HCT116 (cell line): ENCODE measurements around the gene CAMK2G. TPM values are rescaled to one million over a fixed set of nuclear protein-coding genes. Genes with fewer than 3 reads are reported as not detected.

Experiments used
- ATAC-seq: fragments of 200-7000 bp; cut with Tn5 transposase; 2 replicates; pipeline ENCODE4 v1.9.1; 2020; ENCODE audit warnings: mild to moderate bottlenecking, moderate library complexity
- BruUV-seq: library from RNA; stranded (reverse); fragments of 400-500 nt; replicated peaks from 2 replicates; lab custom pipeline; 2021; lab: Mats Ljungman, UMichigan
- CTCF ChIA-PET: fragments of 300-600 bp; sonication (Branson Sonifier 250); formaldehyde crosslinking; loops from one replicate; lab custom pipeline; 2021; ENCODE audit warnings: antibody characterized with exemption; lab: Charles Lee
- POLR2A ChIA-PET: fragments of 300-600, 350-600 bp; sonication (Branson Sonifier 250); formaldehyde crosslinking; loops from one replicate; lab custom pipeline; 2021; ENCODE audit warnings: antibody characterized with exemption; lab: Charles Lee
- RAD21 ChIA-PET, 2 experiments: fragments of 300-600 bp; sonication (Branson Sonifier 250); formaldehyde crosslinking; loops; one replicate each; lab custom pipeline; 2023; ENCODE audit warnings: low total read pairs in 2 of 2; ENCODE audit not compliant: uncharacterized antibody in 2 of 2, unreplicated experiment in 2 of 2, low non-redundant PET in 1 of 2; lab: Charles Lee
- DNase-seq: peaks from one replicate; pipeline ENCODE4 v3.0.0-alpha.2; 2010; ENCODE audit warnings: low read depth, low spot score
- H2AFZ ChIP-seq: fragments of 200-600 bp; shearing (Covaris generic), sonication (generic); 2 replicates; pipeline ENCODE4 v1.6.1; 2017; ENCODE audit warnings: low read depth, mixed run types, mixed read lengths, antibody characterized with exemption, low read length; ENCODE audit not compliant: poor library complexity, severe bottlenecking
- H3K27ac ChIP-seq: 2 replicates; pipeline ENCODE4 v1.5.1; 2012; ENCODE audit warnings: low read depth, low read length
- H3K27me3 ChIP-seq: fragments of 200-600 bp; sonication (generic); 2 replicates; pipeline ENCODE4 v1.6.1; 2016; ENCODE audit warnings: mixed run types, low read length, mixed read lengths; ENCODE audit not compliant: insufficient read depth
- H3K36me3 ChIP-seq, 2 experiments: fragments of 200-500 bp in 1 of 2; fragments of 200-600 bp in 1 of 2; sonication (Bioruptor generic) in 1 of 2; sonication (generic) in 1 of 2; 2 replicates each; pipeline versions ENCODE4 v1.5.1 to v1.6.1; 2014 to 2016; ENCODE audit warnings: low read length in 2 of 2, inconsistent platforms in 1 of 2, mixed read lengths in 1 of 2, mixed run types in 1 of 2; ENCODE audit not compliant: insufficient read depth in 2 of 2, control insufficient read depth in 1 of 2
- H3K4me1 ChIP-seq, 2 experiments: fragments of 200-600 bp in 1 of 2; sonication (generic) in 1 of 2; 2 replicates each; pipeline versions ENCODE4 v1.5.1 to v1.6.1; 2012 to 2017; ENCODE audit warnings: low read length in 2 of 2, inconsistent platforms in 1 of 2, mild to moderate bottlenecking in 1 of 2, mixed read lengths in 1 of 2, mixed run types in 1 of 2, moderate library complexity in 1 of 2; ENCODE audit not compliant: insufficient read depth in 2 of 2, control insufficient read depth in 1 of 2
- H3K4me2 ChIP-seq: fragments of 200-600 bp; sonication (generic); 2 replicates; pipeline ENCODE4 v1.6.1; 2017; ENCODE audit warnings: mixed run types, low read length, mixed read lengths
- H3K4me3 ChIP-seq, 2 experiments: fragments of 200-600 bp in 1 of 2; sonication (generic) in 1 of 2; replicated peaks in 1 of 2; 2 replicates each; pipeline ENCODE4 v1.5.1; 2011 to 2016; ENCODE audit warnings: low read length in 2 of 2, control low read depth in 1 of 2, low read depth in 1 of 2, mild to moderate bottlenecking in 1 of 2, mixed read lengths in 1 of 2, mixed run types in 1 of 2
- H3K79me2 ChIP-seq: fragments of 200-600 bp; sonication (generic); 2 replicates; pipeline ENCODE4 v1.6.1; 2017; ENCODE audit warnings: mild to moderate bottlenecking, mixed run types, low read length, moderate library complexity, mixed read lengths; ENCODE audit not compliant: insufficient read depth
- H3K9ac ChIP-seq: fragments of 200-600 bp; sonication (generic); 2 replicates; pipeline ENCODE4 v1.6.1; 2016; ENCODE audit warnings: low read length, mixed read lengths
- H3K9me2 ChIP-seq: fragments of 200-600 bp; sonication (generic), shearing (Covaris generic); 2 replicates; pipeline ENCODE4 v1.6.1; 2017; ENCODE audit warnings: mixed run types, mild to moderate bottlenecking, moderate library complexity; ENCODE audit not compliant: insufficient read depth
- H3K9me3 ChIP-seq, 2 experiments: fragments of 200-500 bp in 1 of 2; fragments of 200-600 bp in 1 of 2; sonication (Bioruptor generic) in 1 of 2; sonication (generic) in 1 of 2; 2 replicates each; pipeline ENCODE4 v1.6.1; 2014 to 2017; ENCODE audit warnings: low read length in 2 of 2, mixed read lengths in 2 of 2, inconsistent platforms in 1 of 2, low read depth in 1 of 2, mild to moderate bottlenecking in 1 of 2, mixed run types in 1 of 2, moderate library complexity in 1 of 2; ENCODE audit not compliant: control insufficient read depth in 1 of 2, insufficient read depth in 1 of 2
- H4K20me1 ChIP-seq: fragments of 200-600 bp; sonication (generic), shearing (Covaris generic); 2 replicates; pipeline ENCODE4 v1.6.1; 2017; ENCODE audit warnings: mixed run types, mild to moderate bottlenecking, moderate library complexity; ENCODE audit not compliant: insufficient read depth
- CBX3 ChIP-seq: IDR thresholded peaks from 2 replicates; pipeline ENCODE4 v1.6.1; 2012; ENCODE audit warnings: low read depth
- CEBPB ChIP-seq: IDR thresholded peaks from 2 replicates; pipeline ENCODE4 v1.6.1; 2012; ENCODE audit warnings: low read depth
- EGR1 ChIP-seq: IDR thresholded peaks from 2 replicates; pipeline ENCODE4 v1.6.1; 2012; ENCODE audit warnings: low read depth
- EZH2 ChIP-seq: fragments of 200-600 bp; sonication (generic); IDR thresholded peaks from 2 replicates; pipeline ENCODE4 v1.6.1; 2017; ENCODE audit warnings: antibody characterized with exemption, mixed run types
- FOSL1 ChIP-seq: IDR thresholded peaks from 2 replicates; pipeline ENCODE4 v1.6.1; 2012; ENCODE audit warnings: low read depth
- JUND ChIP-seq: IDR thresholded peaks from 2 replicates; pipeline ENCODE4 v1.6.1; 2012
- POLR2A ChIP-seq: IDR thresholded peaks from 2 replicates; pipeline ENCODE4 v1.7.0; 2011; ENCODE audit warnings: borderline replicate concordance; ENCODE audit not compliant: insufficient read depth, insufficient read length; ENCODE audit errors: extremely low read depth
- POLR2AphosphoS5 ChIP-seq: IDR thresholded peaks from 2 replicates; pipeline ENCODE4 v1.6.1; 2011; ENCODE audit warnings: mild to moderate bottlenecking, low read depth, low read length, moderate library complexity
- RAD21 ChIP-seq: IDR thresholded peaks from 2 replicates; pipeline ENCODE4 v1.6.1; 2012; ENCODE audit warnings: low read depth, mild to moderate bottlenecking
- REST ChIP-seq: IDR thresholded peaks from 2 replicates; pipeline ENCODE4 v1.6.1; 2012; ENCODE audit warnings: low read depth
- SIN3A ChIP-seq: IDR thresholded peaks from 2 replicates; pipeline ENCODE4 v1.6.1; 2012; ENCODE audit warnings: low read depth
- SP1 ChIP-seq: IDR thresholded peaks from 2 replicates; pipeline ENCODE4 v1.6.1; 2012; ENCODE audit warnings: low read depth
- SRF ChIP-seq: IDR thresholded peaks from 2 replicates; pipeline ENCODE4 v1.6.1; 2012; ENCODE audit warnings: low read depth
- TCF7L2 ChIP-seq: IDR thresholded peaks from 2 replicates; pipeline ENCODE4 v1.7.0; 2011; ENCODE audit warnings: borderline replicate concordance, inconsistent platforms; ENCODE audit not compliant: insufficient read depth, insufficient read length; ENCODE audit errors: extremely low read depth
- YY1 ChIP-seq: IDR thresholded peaks from 2 replicates; pipeline ENCODE4 v1.6.1; 2011; ENCODE audit warnings: low read length, low read depth, moderate library complexity, mild to moderate bottlenecking; ENCODE audit not compliant: insufficient replicate concordance; ENCODE audit errors: extremely low read depth
- ZFX ChIP-seq: fragments of 450-650 bp; IDR thresholded peaks from 2 replicates; pipeline ENCODE4 v1.6.1; 2017
- ZNF274 ChIP-seq: fragments of 200-500 bp; sonication (Bioruptor generic); IDR thresholded peaks from 2 replicates; pipeline ENCODE4 v1.6.1; 2014; ENCODE audit warnings: mild to moderate bottlenecking, low read depth, low read length, inconsistent platforms
- intact Hi-C: fragments of 100-400 bp; cut with micrococcal nuclease; formaldehyde crosslinking; loops from 2 replicates; pipeline ENCODE4 v1.10.0; 2022
- total RNA-seq: library from RNA; stranded (reverse); gene quantifications from one replicate; pipeline ENCODE4 v1.2.1, GENCODE V29; 2021; ENCODE audit not compliant: unreplicated experiment
- TF ChIP-seq, protein P1 (sequence below): IDR thresholded peaks from 2 replicates; pipeline ENCODE4 v1.6.1; 2011; ENCODE audit warnings: mild to moderate bottlenecking, low read length, moderate library complexity; ENCODE audit not compliant: insufficient replicate concordance; ENCODE audit errors: extremely low read depth

CAMK2G gene
- total RNA-seq, 1 experiment from 2014 or later = 28.3 TPM

DNA sequence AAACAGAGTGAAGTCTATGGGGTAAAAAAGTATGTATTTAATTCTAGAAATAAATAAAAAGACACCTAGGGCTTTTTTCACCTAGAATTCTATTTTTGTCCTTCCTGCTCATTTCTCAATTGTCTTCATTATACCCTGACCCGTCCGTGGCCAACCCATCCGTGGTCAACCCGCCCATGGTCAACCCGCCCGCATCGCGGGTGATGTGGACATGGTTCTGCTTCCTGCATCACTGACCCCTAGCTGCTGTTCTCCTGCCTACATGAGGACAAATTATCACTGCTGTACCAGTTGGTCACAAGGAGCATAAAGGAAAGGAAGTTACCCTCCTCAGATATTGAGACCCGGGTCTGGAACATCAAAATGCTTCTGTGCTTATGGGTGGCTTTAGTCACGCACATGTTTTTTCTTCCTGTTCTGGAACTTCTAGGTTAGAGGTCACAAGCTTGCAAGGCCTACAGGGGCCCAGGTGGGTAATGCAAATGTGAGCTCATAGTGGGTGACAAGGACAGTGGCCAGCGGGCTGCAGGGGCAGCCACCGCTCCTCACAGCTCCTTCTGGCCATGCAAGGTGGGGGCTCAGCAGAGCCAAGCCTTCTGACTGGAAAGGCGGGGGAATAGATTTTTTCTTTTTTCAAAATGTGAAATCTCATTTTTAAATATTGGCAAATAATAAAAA, 15.5 kb downstream of the CAMK2G start:
- Histone ChIP-seq H3K79me2 (no peaks in the 10 kb centered on the region), H3K27ac (no peak overlapping the region), H3K9me2 (no peaks in the 10 kb centered on the region), H3K36me3 (peaks cover 12 to 37% of the 10 kb centered on the region in 2 experiments; a peak in 3 of 4 replicates), H3K9me3 (no peaks in the 10 kb centered on the region), H3K4me1 (peaks cover 0 to 7% of the 10 kb centered on the region in 2 experiments; a peak in 1 of 4 replicates), H3K9ac (no peak overlapping the region), H3K4me3 (no peak overlapping the region), H2AFZ (no peak overlapping the region), H3K4me2 (no peak overlapping the region), H3K27me3 (no peaks in the 10 kb centered on the region), H4K20me1 (no peaks in the 10 kb centered on the region)
- RAD21 ChIA-PET = no interaction called here
- CTCF ChIA-PET = interaction anchor here (1.2 kb wide), 1 partner anchor 21 kb away, joined by 3 read pairs; no protein-coding TSS in a partner anchor
- TF ChIP-seq TCF7L2 (no peak), YY1 (no peak), EZH2 (no peak), POLR2AphosphoS5 (no peak), CEBPB (no peak), SIN3A (no peak), ZFX (no peak), POLR2A (no peak), FOSL1 (no peak), EGR1 (no peak), ZNF274 (no peak), RAD21 (no peak), CBX3 (no peak), SP1 (no peak), JUND (no peak), REST (no peak), SRF (no peak)
- TF ChIP-seq, protein P1, sequence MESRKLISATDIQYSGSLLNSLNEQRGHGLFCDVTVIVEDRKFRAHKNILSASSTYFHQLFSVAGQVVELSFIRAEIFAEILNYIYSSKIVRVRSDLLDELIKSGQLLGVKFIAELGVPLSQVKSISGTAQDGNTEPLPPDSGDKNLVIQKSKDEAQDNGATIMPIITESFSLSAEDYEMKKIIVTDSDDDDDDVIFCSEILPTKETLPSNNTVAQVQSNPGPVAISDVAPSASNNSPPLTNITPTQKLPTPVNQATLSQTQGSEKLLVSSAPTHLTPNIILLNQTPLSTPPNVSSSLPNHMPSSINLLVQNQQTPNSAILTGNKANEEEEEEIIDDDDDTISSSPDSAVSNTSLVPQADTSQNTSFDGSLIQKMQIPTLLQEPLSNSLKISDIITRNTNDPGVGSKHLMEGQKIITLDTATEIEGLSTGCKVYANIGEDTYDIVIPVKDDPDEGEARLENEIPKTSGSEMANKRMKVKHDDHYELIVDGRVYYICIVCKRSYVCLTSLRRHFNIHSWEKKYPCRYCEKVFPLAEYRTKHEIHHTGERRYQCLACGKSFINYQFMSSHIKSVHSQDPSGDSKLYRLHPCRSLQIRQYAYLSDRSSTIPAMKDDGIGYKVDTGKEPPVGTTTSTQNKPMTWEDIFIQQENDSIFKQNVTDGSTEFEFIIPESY = no peak
- DNase-seq (no peak), ATAC-seq (no peak)
- intact Hi-C loops = no loop called here
- BruUV-seq = no TSS peak
- POLR2A ChIA-PET = no interaction called here
